ENCODE measurements around the gene PIP4K2B. TPM values are rescaled to one million over a fixed set of nuclear protein-coding genes. Genes with fewer than 3 reads are reported as not detected.
A peak's percentile ranks its signal among the peaks of the same experiment; 100 is the strongest.

Gene PIP4K2B
- polyA plus RNA-seq, 3 donors, result 78.6 to 80.9 (median 78.6) TPM

DNA sequence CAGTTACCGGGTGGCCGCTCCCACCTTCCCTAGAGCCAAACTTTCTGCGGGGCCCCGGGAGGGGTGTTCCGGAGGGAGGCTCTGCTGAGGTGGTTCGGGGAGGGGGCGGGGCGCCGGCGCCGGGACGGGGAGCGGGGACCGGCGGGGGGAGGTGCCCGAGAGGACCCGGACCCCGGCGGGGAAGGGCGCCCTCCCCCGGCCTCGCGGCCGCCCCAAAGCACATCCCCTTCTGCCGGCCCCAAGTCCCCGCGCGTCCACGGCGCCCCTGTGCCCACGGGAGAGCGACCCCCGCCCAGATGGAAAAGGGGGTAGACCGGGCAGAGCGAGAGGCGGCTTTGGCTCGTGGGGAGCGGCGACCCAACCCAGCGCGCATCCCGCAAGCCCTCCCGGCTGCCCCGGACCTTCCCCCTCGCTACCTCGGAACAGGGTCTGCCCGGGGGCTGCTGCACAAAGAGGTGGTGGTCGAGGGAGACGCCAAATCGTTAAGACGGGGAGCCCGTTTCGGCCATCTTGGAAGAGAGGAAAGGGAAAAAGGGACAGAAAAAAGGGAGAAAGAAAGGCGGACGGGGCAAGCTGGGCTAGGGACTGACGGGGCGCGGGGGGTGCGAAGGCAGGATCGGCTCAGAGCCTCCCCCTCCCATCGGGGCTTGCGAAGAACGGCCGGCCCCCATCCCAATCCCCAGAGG lies 51.8 kb downstream of the PIP4K2B start:
- DNase-seq, result no peak

DNA sequence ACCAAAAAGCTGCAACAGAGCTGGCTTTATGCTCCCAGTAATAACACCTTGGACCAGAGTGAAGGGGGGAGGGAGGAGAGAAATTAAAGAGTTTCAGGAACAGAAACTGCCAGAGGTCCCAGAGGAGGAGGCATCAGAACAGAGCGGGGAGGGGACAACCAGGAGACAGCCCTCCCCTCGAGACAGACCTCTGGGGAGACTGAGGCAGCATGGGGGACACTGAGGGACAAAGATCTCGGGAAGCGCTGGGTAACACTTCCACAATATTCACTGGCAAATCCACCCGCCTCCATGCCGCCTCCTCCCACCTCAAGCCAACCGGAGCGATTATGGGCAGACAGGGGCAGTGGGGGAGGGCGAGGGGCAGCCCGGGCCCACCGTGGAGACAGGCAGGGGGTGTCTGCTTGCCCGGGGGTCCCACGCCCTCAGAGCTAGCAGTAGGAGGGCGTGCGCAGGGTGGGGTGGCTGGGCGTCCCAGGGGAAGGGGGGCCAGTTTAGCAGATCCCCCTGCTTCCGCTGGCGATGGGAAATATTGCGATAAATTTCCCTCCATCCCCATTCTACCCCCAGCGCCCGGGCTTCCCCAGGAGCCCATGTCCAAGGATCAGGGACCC lies 52.4 kb downstream of the PIP4K2B start:
- DNase-seq, result no peak

DNA sequence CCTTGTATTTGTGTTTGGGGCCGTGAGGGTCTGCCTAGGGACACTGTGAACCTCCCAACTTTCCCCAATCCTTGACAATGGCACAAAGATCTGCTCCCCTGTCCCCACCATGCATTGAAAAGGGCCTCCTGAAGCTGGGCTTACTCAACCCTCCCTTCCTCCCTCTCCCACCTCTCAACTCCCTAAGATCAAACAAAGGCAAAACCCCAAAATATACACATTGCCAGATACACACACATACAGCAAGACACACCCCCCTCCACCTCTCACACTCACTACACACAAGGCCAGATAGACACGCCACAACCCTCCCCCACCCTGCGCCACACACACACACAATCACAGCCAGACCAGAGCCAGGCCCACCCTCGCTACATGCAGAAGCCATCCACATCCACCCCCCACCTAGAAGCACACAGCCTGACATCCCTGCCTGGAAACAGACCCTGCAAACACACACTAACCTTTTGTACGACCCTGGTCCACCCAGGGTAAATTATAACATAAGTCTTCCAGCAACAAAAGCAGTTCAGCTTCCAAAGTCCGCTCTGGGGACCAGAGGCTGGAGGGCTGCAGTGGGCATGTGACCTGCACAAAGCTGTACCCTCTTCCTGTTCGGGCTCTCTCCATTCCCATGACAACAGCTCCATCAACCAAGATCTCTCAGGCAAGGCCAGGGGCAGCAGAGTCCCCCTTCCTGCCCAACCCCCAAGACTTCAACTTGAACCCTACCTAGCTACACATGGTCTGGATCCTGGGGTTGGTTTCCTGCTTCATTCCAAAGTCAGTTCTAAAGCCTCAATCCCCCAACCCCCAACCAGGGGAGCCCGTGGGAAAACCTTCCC lies 53.1 kb downstream of the PIP4K2B start:
- DNase-seq, result no peak

DNA sequence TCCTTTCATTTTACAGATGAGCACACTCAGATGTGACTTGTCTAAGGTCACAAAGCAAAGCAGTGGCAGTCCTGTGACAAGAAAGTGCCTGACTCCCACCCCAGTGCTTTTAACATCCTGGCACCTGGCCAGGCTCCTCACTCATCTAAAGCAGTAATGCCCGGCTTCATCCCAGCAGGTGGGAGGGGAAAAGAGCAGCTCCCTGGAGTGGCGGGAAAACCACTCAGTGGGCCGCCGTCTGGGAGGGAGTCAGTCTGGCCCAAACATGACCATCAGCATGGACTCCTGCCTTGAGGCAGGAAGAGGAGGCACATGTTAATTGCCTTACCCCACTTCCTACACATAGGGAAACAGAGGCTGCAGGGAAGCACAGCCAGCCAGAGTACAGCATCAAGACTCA lies 53.8 kb downstream of the PIP4K2B start:
- DNase-seq, result no peak

DNA sequence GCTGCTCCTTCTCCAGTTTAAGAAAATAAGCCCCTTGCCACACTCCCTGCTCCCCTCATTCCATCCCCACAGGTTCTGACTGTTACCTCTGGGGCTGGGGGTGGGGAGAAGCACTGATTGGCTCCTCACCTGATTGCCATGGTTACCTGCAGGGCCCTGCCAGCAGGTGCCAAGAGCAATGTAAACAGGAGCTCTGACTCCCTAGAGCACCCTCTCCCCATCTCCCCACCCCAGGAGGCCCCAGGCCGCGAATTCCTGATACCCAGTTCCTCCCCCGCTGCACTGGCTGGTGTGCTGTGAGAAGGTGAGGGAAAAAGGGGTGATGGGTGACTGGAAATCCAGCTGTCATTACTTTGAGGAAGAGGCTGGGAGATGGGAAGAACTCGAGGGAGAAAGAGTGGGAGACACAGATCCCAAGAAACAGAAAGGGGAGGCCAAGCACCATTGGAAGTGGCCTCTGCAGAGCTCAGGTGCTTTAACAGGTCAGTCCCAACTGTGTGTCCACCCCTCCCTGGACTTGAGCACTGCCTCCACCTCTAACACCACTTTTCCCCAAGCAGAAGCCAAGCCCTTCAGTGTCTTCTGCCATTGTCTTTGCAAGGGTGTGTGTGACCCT lies 55.7 kb downstream of the PIP4K2B start:
- no peak for DNase-seq

DNA sequence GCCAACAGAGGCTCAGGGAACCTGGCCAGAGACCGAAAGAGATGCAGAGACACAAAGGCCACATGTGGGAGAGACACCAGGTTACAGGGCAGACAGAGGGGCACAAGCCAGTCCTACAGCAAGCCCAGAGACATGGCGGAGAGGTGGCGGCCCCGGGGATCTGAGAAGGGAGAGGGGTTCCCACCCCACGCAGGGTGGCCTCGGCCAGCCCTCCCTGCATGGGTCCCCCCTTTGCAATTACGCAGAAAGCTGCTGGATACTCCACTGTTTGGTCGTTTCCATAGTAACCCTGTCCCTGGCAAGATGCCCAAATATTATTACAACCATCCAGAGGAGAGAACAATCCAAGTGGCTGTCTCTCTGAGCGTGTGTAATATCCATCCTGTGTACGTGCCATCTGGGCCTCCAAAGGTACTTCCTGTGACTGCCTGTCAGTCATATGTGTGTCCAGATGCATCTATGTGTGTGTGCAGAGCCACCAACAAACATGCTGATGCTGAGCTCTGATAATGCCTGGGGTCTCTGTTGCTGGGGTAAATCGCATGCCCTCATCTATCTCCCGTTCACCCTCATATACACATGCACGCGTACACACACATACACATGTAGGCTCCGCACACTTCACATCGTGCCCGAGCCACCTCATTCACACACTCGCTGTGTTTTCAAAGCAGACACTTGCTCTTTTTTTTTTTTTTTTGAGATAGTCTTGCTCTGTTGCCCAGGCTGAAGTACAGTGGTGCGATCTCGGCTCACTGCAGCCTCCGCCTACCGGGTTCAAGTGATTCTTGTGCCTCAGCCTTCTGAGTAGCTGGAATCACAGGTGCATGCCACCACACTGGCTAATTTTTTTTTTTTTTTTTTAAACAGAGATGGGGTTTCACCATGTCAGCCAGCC lies 56.7 kb downstream of the PIP4K2B start:
- DNase-seq, result peak; percentile 79

DNA sequence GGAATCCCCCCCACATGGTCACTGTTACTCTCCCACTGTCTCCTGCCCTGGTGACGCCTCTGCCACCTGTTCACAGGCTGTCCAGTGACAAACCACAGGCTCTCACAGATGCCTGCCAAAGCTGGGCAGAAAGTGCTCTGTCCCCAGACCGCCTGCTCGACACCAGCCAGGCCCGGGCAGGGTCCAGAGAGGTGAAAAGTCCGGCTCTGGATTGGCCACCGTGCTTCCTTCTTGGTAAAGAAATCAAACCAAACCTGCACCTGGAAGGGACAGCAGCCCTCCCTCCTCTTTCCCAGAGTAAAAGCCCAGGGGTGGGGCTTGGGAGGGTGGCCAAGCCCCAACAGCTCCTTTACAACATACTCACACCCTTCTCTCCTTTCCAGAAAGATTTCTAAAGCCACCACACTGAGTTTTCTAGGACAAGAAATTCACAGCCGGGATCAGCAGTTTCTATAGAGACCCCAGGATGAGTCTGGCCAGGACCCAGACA lies 57.4 kb downstream of the PIP4K2B start:
- DNase-seq, result no peak

DNA sequence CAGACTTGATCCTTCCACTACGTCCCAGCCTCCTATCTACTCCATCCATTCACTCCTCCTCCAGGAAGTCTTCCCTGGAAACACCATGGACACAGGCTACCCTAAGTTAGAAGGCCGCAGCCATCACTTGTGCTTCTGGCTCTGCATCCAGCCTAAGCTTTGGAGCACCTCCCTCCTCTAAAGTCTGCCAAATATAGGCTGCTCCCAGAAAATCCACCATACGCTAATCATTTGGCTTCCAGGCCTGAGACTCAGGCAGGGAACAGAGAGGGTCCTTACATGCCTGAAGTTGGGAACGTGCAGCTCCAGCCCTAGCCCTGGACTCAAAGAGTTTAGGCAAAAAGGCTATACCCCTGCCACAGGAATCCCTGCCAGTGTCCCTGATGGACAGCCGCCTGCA lies 57.9 kb downstream of the PIP4K2B start:
- no peak for DNase-seq

DNA sequence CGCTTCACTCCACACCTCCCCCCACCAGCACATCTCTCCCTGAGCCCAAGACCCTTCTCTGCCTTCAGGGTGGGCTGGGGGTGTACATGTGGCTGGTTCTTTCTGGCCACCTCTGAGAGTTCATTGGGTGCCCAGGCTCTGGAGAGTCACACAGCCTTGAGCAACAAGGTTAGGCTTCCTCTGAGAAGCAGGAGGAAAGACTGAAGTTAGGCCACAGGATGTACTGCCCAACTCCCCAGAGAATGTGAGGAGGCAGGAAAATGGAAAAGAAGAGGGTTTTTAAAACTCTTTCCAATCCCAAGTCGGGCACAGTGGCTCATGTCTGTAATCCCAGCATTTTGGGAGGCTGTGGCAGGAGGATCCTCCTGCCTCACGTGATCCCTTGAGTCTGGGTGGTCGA lies 58.5 kb downstream of the PIP4K2B start:
- no peak for DNase-seq

DNA sequence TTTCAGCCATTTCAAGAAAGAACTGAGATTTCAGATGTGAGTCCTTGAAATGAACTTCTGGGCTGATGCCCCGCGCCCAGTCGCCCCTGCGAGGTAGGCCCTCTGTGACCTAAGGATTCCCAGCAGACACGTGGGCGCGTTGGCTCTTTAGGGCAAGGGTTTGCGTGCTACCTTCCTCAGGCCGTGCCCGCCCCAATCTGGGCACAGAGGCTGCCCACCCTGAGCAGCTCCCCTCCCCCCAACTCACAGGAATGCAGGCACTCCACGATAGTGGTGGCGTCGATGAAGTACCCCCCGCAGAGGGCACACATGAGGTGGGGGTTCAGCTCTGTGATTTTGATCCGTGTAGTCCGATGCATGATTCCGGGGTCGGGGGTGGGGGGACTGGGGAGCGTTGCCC lies 59.3 kb downstream of the PIP4K2B start:
- DNase-seq, result no peak

DNA sequence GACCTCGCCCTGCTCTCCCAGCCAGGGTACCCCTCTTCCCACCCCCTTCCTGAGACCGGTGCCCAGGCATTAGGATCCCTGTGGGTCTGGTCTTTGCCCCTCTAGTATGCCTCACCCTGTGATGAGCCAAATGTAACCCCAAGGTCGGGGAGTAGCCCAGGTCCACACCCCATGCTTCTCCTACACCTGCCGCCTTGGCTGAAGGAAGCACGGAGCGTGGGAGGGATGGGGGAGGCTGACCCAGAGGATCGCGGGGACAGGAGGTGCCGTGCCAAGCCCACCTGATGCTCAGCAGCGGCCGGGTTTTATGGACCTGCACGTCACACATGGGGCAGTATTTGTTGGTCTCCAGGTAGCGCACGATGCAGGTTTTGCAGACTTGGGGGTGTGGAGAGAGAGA lies 60.1 kb downstream of the PIP4K2B start:
- DNase-seq, result no peak

DNA sequence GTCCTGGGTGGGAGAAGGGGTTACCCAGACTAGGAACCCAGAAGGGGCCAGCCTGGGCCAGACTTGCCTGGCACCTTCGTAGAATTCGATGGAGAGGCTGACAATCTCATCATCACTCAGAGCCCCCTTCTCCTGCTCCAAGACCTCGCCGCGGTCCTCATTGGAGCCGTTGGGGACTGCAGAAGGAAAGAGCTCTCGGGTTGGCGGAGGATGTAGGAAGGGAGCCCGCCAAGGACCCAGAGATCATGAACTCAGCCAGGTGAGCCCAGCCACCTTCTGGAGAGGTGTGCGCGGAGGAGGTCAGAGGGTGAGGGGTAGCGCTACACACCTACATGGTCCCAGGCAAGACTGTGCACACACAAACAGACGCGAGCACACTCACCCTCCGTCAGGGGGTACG lies 60.7 kb downstream of the PIP4K2B start:
- no peak for DNase-seq

DNA sequence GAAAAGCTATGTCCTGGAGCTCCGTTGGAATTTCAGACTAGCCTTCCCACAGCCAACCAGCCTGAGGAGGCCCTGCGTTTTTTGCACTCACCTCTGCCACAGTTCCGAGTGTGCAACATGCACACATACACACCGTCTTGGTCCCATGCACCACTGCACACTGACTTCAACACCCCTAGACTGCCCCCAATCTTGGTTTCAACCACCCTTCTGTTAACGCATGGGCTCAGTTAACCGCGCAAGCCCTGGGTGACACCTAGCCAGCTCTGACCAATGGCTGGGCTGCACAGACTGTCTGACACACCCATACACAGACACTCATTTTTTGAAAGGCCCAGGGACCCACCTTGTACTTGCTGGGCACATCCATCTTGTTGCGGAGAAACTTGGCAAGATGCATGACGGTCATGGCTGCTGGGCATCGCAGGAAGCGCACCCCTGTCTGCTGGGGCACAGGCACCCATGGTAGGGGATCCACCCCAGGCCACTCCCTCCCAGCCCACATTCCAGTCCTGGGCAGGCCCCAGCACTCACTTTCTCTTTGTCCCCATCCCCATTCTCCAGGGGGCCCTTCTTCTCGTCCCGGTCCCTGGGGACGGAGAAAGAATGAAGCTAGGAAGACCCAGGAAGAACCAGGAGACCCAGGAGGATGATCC lies 61.2 kb downstream of the PIP4K2B start:
- no peak for DNase-seq

DNA sequence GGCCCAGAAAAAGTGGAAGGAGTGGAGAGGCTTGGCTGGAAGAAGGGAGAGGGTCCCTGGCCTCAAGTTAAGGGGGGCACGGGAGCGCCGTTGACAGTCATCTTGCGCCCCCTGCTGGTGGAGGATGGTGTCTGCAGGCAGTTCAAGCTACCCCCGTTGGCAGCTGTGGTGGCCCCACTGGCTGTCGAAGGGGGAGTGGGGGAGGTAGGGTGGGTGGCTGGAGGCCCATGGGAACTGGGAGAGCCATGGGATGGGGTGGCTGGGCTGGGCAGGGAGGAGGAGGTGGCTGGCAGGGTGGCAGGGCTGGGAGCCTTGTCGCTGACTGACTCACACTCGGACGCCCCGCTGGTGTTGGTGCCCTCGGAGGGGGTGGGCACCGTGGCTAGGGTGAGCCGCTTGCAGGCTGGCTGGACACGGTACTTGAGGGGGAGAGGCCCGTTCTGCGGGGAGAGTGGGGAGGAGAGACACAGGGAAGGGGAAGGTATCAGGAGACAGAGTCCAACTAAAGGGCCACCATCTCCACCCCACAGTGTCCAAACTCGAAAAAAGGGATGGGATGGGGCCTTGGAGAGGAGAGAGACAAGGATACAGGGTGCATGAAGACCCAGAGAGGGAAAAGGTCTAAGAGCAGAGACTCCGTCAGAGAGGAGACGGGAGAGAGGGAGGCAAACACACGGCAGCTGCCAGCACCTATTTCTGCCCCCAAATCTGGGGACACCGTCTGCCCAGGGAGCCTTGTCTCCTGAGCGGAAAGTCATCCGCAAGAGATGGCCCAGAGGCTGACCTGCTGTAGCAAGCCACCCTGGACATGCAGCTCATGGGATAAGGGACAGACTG lies 64.0 kb downstream of the PIP4K2B start:
- no peak for DNase-seq

DNA sequence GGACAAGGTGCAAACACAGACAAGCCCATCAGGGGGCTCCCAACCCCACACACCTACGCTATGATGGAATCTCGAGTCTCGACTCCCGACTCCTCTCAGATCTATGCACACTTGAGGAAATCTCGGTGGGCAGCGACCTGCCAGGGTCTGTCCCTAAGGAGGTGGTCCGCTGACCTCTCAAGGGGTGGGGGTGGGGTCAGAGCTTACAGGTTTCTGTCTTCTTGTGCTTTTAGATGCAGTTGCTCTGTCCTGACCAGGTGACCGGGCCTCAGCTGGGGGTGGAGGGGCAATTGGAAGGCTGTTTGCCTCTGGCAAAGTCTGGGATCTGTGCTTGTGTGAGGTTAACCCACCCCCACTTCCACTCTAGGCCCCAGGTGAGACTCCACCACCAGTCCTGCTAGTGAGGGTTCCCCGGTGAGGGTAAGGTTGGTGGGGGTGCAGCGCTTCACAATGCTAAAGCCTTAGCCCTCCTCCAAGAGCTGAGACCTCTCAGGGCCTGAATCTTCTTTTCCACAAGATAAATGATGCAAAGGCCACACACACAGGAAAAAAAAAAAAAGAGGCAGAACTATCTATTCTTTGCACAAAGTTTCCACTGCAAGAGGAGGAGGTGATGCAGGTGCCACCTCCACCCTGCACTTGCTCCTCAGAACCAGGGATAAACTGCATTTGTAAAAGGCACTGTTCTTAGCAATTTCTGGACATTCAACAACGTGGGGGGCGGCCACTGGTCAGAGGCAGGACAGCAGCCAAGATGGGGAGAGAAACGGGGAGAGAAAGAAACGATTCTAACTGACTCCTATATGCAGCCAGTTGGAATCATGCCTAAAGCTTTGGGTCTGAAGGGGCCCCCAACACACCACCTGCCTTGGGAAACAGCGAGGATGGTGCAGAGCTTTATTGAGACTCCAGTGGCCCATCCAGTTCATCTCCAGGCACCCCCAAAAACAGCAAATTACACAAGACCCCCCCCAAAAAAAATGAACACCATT lies 65.1 kb downstream of the PIP4K2B start:
- no peak for DNase-seq

DNA sequence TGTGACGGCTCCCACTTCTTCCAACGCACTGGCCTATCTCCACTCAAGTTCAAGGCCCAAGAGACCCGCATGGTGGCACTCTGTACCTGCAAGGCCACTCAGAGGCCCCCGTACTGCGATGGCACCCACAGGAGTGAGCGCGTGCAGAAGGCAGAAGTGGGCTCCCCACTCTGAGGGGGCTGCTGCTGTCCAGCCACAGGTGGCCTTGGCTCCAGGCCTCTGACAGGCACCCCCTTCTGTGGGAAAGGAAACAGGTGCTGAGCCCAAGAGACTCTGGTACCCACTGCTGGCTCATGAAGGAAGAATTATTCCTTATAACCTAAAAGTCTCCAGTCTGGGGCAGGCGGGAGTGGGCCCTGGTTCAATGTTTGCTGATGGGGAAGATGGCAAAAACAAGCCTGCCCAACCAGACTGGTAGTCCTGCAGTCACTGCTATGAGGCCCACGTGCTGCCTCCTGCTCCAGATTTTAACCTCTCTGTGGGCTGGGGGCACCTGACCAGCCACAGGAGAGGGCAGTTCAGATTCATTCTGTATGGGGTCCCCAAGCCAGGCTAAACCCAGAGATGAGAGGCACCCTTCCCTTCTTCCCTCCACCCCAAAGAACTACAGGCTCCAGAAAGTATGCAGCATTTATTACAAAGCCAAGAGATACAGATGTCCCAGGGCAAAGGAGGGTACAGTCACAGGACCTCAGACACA lies 65.9 kb downstream of the PIP4K2B start:
- no peak for DNase-seq

DNA sequence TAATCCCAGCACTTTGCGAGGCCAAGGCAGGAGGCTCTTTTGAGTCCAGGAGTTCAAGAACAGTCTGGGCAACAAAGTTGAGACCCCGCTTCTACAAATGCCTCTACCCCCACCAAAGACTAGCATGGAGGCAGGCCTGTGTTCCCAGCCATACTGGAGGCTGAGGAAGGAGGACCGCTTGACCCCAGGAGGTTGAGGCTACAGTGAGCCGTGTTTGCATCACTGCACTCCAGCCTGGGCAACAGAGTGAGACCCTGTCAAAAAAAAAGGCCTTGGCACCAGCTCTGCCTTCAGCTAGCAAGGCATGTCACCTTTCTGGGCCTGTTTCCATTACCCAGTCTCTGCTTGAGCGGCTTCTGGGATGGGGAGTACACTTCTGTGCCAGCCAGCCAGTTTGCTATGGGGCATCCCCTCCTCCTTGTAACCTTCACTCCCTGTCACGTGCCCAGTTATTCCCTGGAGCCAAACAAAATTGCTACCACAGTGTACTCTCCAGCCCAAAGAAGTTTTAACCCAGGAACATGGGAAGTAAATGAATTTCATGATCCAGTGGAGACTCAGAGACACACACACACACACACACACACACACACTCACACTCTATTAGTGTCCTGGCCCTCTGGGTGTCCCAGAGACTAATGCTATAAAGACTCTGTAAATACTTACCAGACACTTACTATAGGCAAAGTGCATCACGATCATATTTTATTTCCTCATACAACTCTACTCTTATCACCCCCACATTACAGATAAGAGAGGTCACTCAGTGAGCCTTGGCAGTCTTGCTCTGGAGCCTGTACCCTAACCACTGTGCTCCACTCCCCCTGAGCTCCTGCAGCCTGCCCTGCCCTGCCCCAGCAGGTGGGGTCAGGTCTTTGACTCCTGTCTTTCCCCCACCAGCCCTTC lies 66.7 kb downstream of the PIP4K2B start:
- DNase-seq, result no peak
